ENCODE measurements around the gene DYSF.

DNA sequence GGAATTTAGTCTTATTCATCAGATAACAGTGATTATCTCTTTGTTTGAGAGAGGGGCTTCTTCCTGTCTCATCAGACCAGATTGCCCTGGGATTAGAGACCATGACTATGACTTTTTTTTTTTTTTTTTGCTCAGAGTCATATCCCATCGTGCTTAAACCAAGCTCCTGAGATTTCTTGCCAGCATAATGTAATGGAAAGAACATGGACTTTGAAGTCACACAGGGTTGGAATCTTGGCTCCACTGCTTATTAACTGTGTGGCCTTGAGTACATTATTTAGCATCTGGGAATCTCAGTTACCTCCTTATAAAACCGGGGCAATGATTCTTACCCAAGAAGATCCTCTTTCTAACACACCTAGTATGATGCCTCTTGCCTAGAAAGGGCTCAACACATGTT is 268.3 kb downstream of the DYSF start:
- TF ChIP-seq CTCF (IDR thresholded peaks at IDR 0.05) (no peak), POLR2A (IDR thresholded peaks at IDR 0.05) (no peak)
